GM20000 (cell line): Measurements from ENCODE around the gene TTLL1.

Experiments used
- DNase-seq: peaks from one replicate; pipeline ENCODE4 v3.0.0; 2012; ENCODE audit warnings: low spot score
- TF ChIP-seq, protein P1 (sequence below): IDR thresholded peaks from 2 replicates; pipeline ENCODE4 v1.5.1; 2012; ENCODE audit warnings: mild to moderate bottlenecking, control low read depth; ENCODE audit errors: extremely low read depth, missing control alignments

TTLL1 gene

GRCh38 chr22:43066134-43066533 lies 23.1 kb downstream of the TTLL1 start:
- TF ChIP-seq, protein P1, sequence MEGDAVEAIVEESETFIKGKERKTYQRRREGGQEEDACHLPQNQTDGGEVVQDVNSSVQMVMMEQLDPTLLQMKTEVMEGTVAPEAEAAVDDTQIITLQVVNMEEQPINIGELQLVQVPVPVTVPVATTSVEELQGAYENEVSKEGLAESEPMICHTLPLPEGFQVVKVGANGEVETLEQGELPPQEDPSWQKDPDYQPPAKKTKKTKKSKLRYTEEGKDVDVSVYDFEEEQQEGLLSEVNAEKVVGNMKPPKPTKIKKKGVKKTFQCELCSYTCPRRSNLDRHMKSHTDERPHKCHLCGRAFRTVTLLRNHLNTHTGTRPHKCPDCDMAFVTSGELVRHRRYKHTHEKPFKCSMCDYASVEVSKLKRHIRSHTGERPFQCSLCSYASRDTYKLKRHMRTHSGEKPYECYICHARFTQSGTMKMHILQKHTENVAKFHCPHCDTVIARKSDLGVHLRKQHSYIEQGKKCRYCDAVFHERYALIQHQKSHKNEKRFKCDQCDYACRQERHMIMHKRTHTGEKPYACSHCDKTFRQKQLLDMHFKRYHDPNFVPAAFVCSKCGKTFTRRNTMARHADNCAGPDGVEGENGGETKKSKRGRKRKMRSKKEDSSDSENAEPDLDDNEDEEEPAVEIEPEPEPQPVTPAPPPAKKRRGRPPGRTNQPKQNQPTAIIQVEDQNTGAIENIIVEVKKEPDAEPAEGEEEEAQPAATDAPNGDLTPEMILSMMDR, result no peak
- no peak for DNase-seq

DNA sequence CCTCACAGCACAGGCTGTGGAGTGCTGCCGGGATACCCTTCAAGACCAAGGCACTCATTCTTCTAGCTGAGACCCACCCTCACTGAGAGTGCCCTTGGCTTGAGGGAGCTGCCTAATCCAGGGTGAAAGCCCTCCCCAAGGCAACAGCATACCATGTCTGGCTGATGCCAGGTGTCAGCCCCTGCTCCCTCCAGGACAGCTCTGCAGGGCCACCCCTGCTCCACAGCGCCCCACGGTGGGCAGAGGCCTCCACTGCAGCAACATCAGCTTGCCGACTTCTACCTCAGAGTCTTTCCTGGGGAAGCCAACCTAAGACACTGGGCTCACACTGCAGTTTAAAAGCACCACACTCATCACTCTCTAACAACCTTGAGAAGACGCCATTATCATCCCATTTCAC lies 29.0 kb downstream of the TTLL1 start:
- TF ChIP-seq, protein P1, result peak; percentile 50
- peak; percentile 51 for DNase-seq

- no peak for DNase-seq
- TF ChIP-seq, protein P1, result no peak
Measured at GRCh38 chr22:43057641-43058040, 31.6 kb downstream of the TTLL1 start.

DNA sequence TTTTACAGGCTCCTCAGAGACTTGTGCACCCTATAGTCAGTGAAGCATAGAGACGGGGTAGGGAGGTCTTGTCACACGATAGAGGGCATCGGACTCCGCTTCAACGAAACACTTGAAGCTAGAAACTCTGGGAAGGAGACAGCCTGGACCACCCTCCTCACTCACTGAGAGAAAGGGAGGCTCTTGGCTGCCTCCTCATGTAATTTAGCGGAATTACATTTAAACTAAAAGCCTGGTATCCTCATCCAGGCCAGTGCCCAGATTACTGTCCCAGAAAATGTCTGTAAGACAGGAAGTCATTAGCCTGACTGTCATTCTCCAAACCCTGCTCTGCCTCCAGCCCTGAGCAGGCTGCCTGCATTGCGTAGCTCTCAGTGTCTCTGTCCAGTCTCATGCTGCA lies 36.0 kb downstream of the TTLL1 start:
- no peak for DNase-seq
- TF ChIP-seq, protein P1, result no peak

- DNase-seq, result no peak
- TF ChIP-seq, protein P1, result no peak
Measured at GRCh38 chr22:43050995-43051394, 38.2 kb downstream of the TTLL1 start.

- TF ChIP-seq, protein P1, result no peak
- DNase-seq, result no peak
Measured at GRCh38 chr22:43047605-43048004, 41.6 kb downstream of the TTLL1 start.

- TF ChIP-seq, protein P1, result no peak
- DNase-seq, result no peak
Measured at GRCh38 chr22:43044290-43044712, 44.9 kb downstream of the TTLL1 start.
